ENCODE results near the gene APAF1.

The APAF1 gene

DNA sequence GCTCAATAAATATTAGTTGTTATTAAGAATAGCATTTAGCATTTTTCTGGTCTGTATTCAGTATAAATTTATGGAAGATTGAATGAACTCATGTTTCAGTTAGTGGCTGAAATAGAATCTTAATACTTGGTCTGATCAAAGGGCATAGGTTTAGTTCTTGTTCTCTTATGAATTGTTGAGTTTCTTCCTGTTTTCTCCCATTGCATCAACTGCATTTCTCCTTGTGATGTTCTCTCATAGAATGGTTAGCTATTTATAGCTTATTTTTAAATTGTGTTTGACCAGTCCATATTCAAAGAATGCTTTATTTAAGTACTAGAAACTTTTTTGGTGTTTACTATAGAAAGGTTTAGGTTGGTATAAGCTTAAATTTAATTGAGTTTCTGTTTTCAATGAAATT, 29.8 kb downstream of the APAF1 start:
- Histone ChIP-seq H3K36me3 (ENCODE audit: insufficient read depth, low read length) (peaks cover 29% of the 10 kb centered on the region), H3K27me3 (ENCODE audit: control insufficient read depth, insufficient read depth, low read length) (no peaks in the 10 kb centered on the region), H3K4me3 (ENCODE audit: low read length) (no peak overlapping the region), H3K4me2 (ENCODE audit: low read length) (no peak overlapping the region), H3K9ac (ENCODE audit: low read depth, low read length) (no peak overlapping the region), H3K4me1 (ENCODE audit: control insufficient read depth, insufficient read depth, low read length) (no peaks in the 10 kb centered on the region), H3K9me3 (replicated peaks; ENCODE audit: low read length) (no peaks in the 10 kb centered on the region)

DNA sequence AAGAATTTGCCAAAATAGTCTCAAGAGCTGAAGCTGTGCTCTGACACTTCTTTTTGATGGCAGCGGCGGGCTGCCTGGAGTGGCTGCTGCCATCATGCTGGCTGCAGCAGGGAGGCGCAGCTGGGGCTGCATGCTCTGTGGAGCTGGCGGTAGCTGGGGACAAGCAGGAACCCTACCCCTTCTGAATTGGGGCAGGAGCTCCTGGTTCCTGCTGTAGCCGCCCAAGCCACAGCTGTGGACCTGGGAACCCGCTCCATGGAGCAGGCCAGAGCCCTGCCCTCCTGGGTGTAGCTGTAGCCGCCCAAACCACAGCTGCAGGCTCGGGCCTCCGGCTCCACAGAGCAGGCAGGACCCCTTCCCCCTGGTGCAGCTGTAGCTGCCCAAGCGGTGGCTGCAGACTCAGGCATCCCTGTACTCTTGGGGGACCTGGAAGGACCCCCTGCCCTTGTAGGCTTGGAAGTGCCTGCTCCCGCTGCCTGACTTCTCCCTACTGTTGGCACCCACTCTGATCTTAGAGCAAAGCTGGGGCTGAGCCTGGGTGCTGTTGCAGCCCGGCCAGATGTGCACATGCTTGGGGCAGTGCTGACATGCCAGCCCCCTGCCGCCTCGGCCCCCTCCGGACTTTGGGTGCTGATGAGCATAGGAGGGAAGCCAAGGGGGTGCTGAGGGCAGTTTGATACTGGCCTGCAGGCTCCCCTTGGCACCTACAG, 33.3 kb downstream of the APAF1 start:
- H3K27me3 ChIP-seq (ENCODE audit: control insufficient read depth, insufficient read depth, low read length): no peaks in the 10 kb centered on the region
- H3K9me3 ChIP-seq (replicated peaks; ENCODE audit: low read length): no peaks in the 10 kb centered on the region
- H3K4me1 ChIP-seq (ENCODE audit: control insufficient read depth, insufficient read depth, low read length): no peaks in the 10 kb centered on the region
- H3K9ac ChIP-seq (ENCODE audit: low read depth, low read length): no peak overlapping the region
- H3K36me3 ChIP-seq (ENCODE audit: insufficient read depth, low read length): peaks cover 47% of the 10 kb centered on the region
- no peak overlapping the region for H3K4me3 ChIP-seq (ENCODE audit: low read length)
- no peak overlapping the region for H3K4me2 ChIP-seq (ENCODE audit: low read length)

DNA sequence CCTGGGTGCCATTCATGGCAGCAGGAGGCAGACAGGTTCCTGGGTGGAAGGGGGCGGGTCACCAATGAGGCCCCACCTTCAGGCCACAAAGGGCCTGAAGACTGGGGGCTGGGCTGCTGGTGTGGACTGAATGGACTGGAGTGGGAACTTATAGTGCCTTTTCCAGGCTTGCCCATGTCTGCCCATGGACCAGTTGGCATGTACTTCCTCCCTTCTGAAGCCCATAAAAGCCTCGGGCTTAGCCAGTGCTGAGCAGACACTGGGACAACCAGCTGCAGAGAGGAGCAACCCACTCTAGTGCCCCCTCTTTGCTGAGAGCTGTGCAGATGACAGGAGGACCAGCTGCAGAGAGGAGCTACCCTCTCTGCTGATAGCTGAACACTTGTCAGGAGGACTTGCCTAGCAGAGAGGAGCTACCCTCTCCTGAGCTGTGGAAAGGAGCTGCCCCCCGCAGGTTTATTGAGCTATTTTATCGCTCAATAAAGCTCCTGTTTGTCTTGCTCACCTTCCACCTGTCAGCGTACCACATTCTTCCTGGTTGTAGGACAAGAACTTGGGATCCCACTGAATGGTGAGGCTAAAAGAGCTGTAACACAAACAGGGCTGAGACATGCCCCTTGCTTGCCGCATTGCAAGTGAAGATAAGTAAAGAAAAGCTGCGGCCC, 34.0 kb downstream of the APAF1 start:
- Histone ChIP-seq H3K4me3 (ENCODE audit: low read length) (no peak overlapping the region), H3K9me3 (replicated peaks; ENCODE audit: low read length) (no peaks in the 10 kb centered on the region), H3K36me3 (ENCODE audit: insufficient read depth, low read length) (peaks cover 53% of the 10 kb centered on the region), H3K27me3 (ENCODE audit: control insufficient read depth, insufficient read depth, low read length) (no peaks in the 10 kb centered on the region), H3K4me2 (ENCODE audit: low read length) (no peak overlapping the region), H3K9ac (ENCODE audit: low read depth, low read length) (no peak overlapping the region), H3K4me1 (ENCODE audit: control insufficient read depth, insufficient read depth, low read length) (no peaks in the 10 kb centered on the region)

DNA sequence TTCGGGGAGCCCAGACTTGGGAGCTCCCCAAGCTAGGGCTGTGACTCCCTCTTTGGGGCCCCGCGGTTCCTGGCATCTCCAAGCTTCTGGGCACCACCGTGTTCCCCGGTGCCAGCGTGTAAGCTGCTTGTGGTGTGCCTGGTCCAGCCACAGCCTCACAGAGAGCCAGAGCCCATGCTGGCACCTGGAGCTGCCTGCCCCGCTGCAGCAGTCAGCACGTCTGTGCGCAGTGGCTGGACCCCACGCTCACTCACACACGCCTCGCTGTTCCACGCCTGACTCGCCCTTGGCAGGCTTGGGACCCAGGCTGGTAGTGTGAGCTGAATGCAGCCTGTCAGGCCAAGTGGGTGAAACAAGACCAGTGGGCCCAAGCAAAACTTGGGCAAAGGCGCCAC, 34.5 kb downstream of the APAF1 start:
- H3K36me3 ChIP-seq (ENCODE audit: insufficient read depth, low read length): peaks cover 51% of the 10 kb centered on the region
- no peaks in the 10 kb centered on the region for H3K27me3 ChIP-seq (ENCODE audit: control insufficient read depth, insufficient read depth, low read length)
- H3K4me1 ChIP-seq (ENCODE audit: control insufficient read depth, insufficient read depth, low read length): no peaks in the 10 kb centered on the region
- H3K9ac ChIP-seq (ENCODE audit: low read depth, low read length): no peak overlapping the region
- H3K4me2 ChIP-seq (ENCODE audit: low read length): no peak overlapping the region
- no peak overlapping the region for H3K4me3 ChIP-seq (ENCODE audit: low read length)
- no peaks in the 10 kb centered on the region for H3K9me3 ChIP-seq (replicated peaks; ENCODE audit: low read length)

DNA sequence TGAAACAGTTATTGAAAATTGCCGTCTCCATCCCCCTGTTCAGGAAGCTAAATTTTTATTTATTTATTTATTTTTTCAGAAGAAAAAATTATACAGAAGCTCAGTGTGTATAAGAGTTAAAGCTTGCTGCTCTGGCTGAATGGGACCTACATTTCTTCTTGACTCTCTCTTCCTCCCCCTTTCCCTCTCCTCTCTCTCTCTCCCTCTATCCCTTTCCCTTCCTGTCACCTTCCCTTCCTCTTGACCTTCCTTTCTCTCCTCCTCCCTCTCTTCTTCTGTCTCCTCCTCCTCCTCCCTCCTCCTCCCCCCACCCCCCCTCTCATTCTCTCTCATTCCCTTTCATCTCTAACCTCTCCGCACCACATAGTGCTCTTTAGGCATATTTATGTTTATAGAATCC, 39.1 kb downstream of the APAF1 start:
- no peaks in the 10 kb centered on the region for H3K9me3 ChIP-seq (replicated peaks; ENCODE audit: low read length)
- H3K27me3 ChIP-seq (ENCODE audit: control insufficient read depth, insufficient read depth, low read length): no peaks in the 10 kb centered on the region
- peaks cover 54% of the 10 kb centered on the region for H3K36me3 ChIP-seq (ENCODE audit: insufficient read depth, low read length)
- no peaks in the 10 kb centered on the region for H3K4me1 ChIP-seq (ENCODE audit: control insufficient read depth, insufficient read depth, low read length)
- H3K9ac ChIP-seq (ENCODE audit: low read depth, low read length): no peak overlapping the region
- H3K4me3 ChIP-seq (ENCODE audit: low read length): no peak overlapping the region
- no peak overlapping the region for H3K4me2 ChIP-seq (ENCODE audit: low read length)

DNA sequence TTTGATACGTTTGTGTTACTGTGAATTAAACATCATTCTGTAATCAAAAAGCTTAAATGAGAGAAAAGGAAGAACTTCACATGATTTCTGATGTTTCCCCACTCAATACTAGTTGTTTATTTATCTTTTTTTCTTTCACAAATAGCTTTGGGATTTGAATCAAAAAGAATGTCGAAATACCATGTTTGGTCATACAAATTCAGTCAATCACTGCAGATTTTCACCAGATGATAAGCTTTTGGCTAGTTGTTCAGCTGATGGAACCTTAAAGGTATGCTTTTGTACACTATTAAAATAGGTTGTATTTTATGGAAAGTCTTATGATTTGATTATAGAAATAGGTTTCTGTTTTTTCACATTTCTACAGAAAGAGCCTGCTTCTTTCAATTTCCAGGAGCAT, 41.5 kb downstream of the APAF1 start:
- no peak overlapping the region for H3K4me2 ChIP-seq (ENCODE audit: low read length)
- no peak overlapping the region for H3K9ac ChIP-seq (ENCODE audit: low read depth, low read length)
- no peak overlapping the region for H3K4me3 ChIP-seq (ENCODE audit: low read length)
- peaks cover 50% of the 10 kb centered on the region for H3K36me3 ChIP-seq (ENCODE audit: insufficient read depth, low read length)
- no peaks in the 10 kb centered on the region for H3K4me1 ChIP-seq (ENCODE audit: control insufficient read depth, insufficient read depth, low read length)
- no peaks in the 10 kb centered on the region for H3K27me3 ChIP-seq (ENCODE audit: control insufficient read depth, insufficient read depth, low read length)
- H3K9me3 ChIP-seq (replicated peaks; ENCODE audit: low read length): no peaks in the 10 kb centered on the region

DNA sequence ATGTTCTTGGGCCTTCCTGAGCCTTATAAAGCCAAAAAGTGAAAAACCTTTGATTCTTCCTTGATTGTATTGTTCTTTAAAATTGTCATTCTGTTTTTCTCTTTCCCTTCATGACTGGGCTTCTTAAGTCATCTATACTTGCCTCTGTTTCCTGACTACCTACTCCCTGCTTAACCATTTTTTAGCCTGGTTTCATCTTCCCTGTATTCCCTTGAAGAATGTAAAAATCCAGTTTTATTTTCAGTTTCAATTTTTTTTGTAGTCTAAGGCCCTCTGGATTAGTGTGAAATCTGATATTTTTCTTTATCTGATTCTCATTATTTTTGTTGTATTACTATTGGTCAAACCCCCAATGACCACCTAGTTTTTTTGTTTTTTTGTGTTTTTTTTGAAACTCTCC, 46.3 kb downstream of the APAF1 start:
- no peak overlapping the region for H3K9ac ChIP-seq (ENCODE audit: low read depth, low read length)
- no peaks in the 10 kb centered on the region for H3K9me3 ChIP-seq (replicated peaks; ENCODE audit: low read length)
- no peak overlapping the region for H3K4me2 ChIP-seq (ENCODE audit: low read length)
- no peaks in the 10 kb centered on the region for H3K27me3 ChIP-seq (ENCODE audit: control insufficient read depth, insufficient read depth, low read length)
- H3K4me1 ChIP-seq (ENCODE audit: control insufficient read depth, insufficient read depth, low read length): no peaks in the 10 kb centered on the region
- H3K36me3 ChIP-seq (ENCODE audit: insufficient read depth, low read length): peaks cover 25% of the 10 kb centered on the region
- no peak overlapping the region for H3K4me3 ChIP-seq (ENCODE audit: low read length)

DNA sequence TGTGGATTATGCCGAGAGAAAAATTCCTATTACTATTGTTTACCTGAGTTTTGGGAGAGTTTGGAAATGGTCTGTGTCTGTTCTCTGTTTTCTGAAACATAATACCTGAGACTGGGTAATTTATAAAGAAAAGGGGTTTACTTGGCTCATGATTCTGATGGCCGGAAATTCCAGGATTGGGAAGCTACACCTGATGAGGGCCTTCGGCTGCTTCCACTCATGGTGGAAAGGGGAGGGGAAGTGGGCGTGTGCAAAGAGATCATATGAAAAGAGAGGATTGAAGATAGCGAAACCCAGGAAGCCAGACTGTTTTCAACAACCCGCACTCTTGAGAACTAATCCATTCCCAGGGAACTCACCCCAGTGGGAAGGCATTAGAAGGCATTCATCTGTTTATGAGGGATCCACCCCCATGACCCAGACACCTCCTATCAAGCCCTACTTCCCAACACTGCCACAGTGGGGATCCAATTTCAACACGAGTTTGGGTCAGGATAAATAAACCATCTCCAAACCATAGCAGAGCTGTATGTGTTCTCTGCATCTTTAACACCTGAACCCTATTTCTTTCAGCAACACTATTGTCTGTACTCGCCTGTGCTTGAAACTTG, 51.1 kb downstream of the APAF1 start:
- Histone ChIP-seq H3K4me1 (ENCODE audit: control insufficient read depth, insufficient read depth, low read length) (no peaks in the 10 kb centered on the region), H3K36me3 (ENCODE audit: insufficient read depth, low read length) (peaks cover 22% of the 10 kb centered on the region), H3K4me3 (ENCODE audit: low read length) (no peak overlapping the region), H3K9me3 (replicated peaks; ENCODE audit: low read length) (no peaks in the 10 kb centered on the region), H3K27me3 (ENCODE audit: control insufficient read depth, insufficient read depth, low read length) (no peaks in the 10 kb centered on the region), H3K9ac (ENCODE audit: low read depth, low read length) (no peak overlapping the region), H3K4me2 (ENCODE audit: low read length) (no peak overlapping the region)

DNA sequence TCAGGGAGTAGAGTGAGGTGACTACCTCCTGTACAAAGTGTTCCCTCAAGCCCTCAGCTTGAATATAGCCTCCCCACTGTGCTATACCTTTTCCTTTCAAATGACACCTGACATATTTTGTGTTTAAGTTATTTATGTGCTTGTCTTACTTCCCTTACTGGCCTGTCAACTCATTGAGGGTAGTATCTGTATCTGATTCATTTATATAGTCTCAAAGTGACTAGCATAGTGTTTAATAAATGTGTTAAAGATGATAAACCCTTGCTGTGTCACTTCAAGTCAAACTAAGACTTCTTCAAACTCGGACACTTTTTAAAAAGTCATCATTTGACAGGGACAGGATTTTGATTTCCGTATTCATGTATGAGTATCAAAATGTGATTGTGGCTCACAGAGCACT, 52.1 kb downstream of the APAF1 start:
- no peak overlapping the region for H3K9ac ChIP-seq (ENCODE audit: low read depth, low read length)
- no peaks in the 10 kb centered on the region for H3K4me1 ChIP-seq (ENCODE audit: control insufficient read depth, insufficient read depth, low read length)
- H3K9me3 ChIP-seq (replicated peaks; ENCODE audit: low read length): no peaks in the 10 kb centered on the region
- no peak overlapping the region for H3K4me2 ChIP-seq (ENCODE audit: low read length)
- H3K27me3 ChIP-seq (ENCODE audit: control insufficient read depth, insufficient read depth, low read length): no peaks in the 10 kb centered on the region
- peaks cover 19% of the 10 kb centered on the region for H3K36me3 ChIP-seq (ENCODE audit: insufficient read depth, low read length)
- H3K4me3 ChIP-seq (ENCODE audit: low read length): no peak overlapping the region

DNA sequence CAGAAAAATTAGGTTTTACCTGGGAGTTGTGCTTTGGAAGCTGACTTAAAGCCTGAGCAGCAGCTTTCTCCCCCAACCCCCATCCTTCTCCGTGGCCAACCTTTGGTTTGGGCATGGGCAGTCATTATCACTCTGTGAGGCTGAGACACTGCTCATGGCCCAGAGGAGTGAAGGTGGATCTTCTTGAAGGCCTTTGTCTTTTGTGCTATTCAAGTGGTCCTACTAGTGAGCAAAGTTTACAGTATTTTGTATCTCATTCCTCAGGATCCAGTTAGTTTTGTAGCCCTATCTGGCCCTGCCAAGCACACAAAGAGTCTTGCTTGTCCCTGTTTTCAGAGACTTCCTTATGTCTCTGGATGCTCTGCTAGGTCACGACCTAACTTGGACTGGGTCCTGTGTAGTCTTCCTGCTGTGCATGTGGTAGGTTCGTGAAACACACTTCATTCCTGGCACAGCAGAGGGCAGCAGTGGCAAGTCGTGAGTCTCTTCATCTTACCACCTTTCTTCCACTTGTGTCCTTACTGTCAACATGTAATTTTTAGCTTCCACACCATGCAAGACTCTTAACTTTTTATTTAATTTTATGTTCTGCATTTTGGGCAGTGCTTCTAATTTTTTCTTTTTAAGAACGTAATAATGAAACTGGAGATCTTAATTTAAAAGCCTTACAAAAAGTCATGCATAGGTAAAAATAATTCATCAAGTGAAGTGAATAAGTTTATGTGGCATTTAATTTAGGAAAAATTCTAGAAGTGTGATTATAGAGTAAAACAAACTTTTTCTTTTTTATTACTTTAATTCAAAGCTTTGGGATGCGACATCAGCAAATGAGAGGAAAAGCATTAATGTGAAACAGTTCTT, 53.7 kb downstream of the APAF1 start:
- no peaks in the 10 kb centered on the region for H3K4me1 ChIP-seq (ENCODE audit: control insufficient read depth, insufficient read depth, low read length)
- H3K4me2 ChIP-seq (ENCODE audit: low read length): no peak overlapping the region
- peaks cover 19% of the 10 kb centered on the region for H3K36me3 ChIP-seq (ENCODE audit: insufficient read depth, low read length)
- H3K9ac ChIP-seq (ENCODE audit: low read depth, low read length): no peak overlapping the region
- no peaks in the 10 kb centered on the region for H3K9me3 ChIP-seq (replicated peaks; ENCODE audit: low read length)
- H3K4me3 ChIP-seq (ENCODE audit: low read length): no peak overlapping the region
- H3K27me3 ChIP-seq (ENCODE audit: control insufficient read depth, insufficient read depth, low read length): no peaks in the 10 kb centered on the region

DNA sequence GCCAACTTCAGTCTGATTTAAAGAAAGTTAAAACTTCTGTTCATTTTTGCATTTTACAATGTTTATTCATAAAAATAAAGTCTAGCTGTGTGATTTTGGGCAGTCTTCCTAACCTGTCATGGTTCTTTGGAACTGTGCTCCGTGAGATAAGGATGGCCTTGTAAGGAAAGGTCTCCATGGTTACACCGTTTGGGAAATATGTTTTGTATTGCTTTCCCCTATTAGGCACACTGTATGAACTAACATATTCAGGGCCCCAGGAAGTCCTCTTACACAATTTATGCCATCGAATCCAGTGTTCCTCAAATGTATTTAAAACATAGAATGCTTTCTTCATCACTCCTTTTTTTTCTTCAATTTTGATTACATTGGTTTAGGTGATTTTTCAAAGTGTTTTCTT, 54.5 kb downstream of the APAF1 start:
- Histone ChIP-seq H3K9ac (ENCODE audit: low read depth, low read length) (no peak overlapping the region), H3K9me3 (replicated peaks; ENCODE audit: low read length) (no peaks in the 10 kb centered on the region), H3K4me3 (ENCODE audit: low read length) (no peak overlapping the region), H3K36me3 (ENCODE audit: insufficient read depth, low read length) (peaks cover 23% of the 10 kb centered on the region), H3K4me1 (ENCODE audit: control insufficient read depth, insufficient read depth, low read length) (no peaks in the 10 kb centered on the region), H3K27me3 (ENCODE audit: control insufficient read depth, insufficient read depth, low read length) (no peaks in the 10 kb centered on the region), H3K4me2 (ENCODE audit: low read length) (no peak overlapping the region)
